HL-60 (cell line): ENCODE measurements around the gene OR6V1.

Experiments
- POLR2AphosphoS5 ChIP-seq: IDR thresholded peaks from 2 replicates; pipeline ENCODE4 v1.6.1; 2012; ENCODE audit warnings: low read depth
- SPI1 ChIP-seq: IDR thresholded peaks from 2 replicates; pipeline ENCODE4 v1.6.1; 2012; ENCODE audit warnings: low read depth, mild to moderate bottlenecking, borderline replicate concordance
- TF ChIP-seq, protein P1 (sequence below): IDR thresholded peaks from one replicate; pipeline ENCODE4 v1.5.1; 2011; ENCODE audit warnings: low read length, control low read depth, inconsistent platforms; ENCODE audit not compliant: insufficient read depth

DNA sequence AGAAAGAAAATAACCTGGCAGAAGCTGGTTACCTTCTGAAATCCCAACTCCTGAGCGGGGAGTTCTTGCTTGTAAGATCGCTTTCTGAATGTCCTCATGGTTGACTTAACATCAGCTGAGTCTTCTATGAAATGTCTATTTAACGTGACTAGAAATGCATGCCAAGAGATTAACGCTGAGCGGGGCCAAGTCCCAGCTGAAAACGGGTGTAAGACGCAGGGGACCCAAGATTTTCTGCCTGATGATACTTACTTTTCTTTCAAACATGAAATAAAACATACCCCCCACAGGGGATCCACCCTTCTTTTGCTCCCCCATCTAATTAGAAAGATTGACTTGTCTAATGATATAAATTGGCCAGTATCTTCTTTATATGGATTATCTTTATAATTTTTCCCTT lies 40.1 kb upstream of the OR6V1 start:
- TF ChIP-seq, protein P1, sequence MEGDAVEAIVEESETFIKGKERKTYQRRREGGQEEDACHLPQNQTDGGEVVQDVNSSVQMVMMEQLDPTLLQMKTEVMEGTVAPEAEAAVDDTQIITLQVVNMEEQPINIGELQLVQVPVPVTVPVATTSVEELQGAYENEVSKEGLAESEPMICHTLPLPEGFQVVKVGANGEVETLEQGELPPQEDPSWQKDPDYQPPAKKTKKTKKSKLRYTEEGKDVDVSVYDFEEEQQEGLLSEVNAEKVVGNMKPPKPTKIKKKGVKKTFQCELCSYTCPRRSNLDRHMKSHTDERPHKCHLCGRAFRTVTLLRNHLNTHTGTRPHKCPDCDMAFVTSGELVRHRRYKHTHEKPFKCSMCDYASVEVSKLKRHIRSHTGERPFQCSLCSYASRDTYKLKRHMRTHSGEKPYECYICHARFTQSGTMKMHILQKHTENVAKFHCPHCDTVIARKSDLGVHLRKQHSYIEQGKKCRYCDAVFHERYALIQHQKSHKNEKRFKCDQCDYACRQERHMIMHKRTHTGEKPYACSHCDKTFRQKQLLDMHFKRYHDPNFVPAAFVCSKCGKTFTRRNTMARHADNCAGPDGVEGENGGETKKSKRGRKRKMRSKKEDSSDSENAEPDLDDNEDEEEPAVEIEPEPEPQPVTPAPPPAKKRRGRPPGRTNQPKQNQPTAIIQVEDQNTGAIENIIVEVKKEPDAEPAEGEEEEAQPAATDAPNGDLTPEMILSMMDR: no peak
- no peak for TF ChIP-seq SPI1
- no peak for TF ChIP-seq POLR2AphosphoS5
